ENCODE measurements around the gene TEKTIP1. TPM values are rescaled to one million over a fixed set of nuclear protein-coding genes. Genes with fewer than 3 reads are reported as not detected.
A peak's percentile ranks its signal among the peaks of the same experiment; 100 is the strongest.

The TEKTIP1 gene
- total and polyA plus RNA-seq, 9 of the 15 experiments (the other 6 are each of a cell fraction or from before 2014, with no cell fraction given), result 0.66 TPM; not detected in 8

GRCh38 chr19:3505598-3506383, 33.2 kb upstream of the TEKTIP1 start, which contains the start of gene FZR1 (continued):
- peak; percentile 65 for TF ChIP-seq HCFC1 (IDR thresholded peaks at IDR 0.05; ENCODE audit: low read depth, low read length)
- TF ChIP-seq ZNF354B (CRISPR knock-in tag; IDR thresholded peaks at IDR 0.05), result no peak
- TF ChIP-seq PRMT5 (CRISPR knock-in tag; IDR thresholded peaks at IDR 0.05), result no peak
- no peak for TF ChIP-seq MCM5 (IDR thresholded peaks at IDR 0.05; ENCODE audit: low read depth)
- TF ChIP-seq PCBP2 (IDR thresholded peaks at IDR 0.05; ENCODE audit: low read depth, low read length, poor library complexity, severe bottlenecking), result no peak
- no peak for TF ChIP-seq YBX1 (IDR thresholded peaks at IDR 0.05)
- peak; percentile 80 for TF ChIP-seq POLR2A (conservative IDR thresholded peaks at IDR 0.05)
- no peak; the same call in 1 of the 2 replicates for TF ChIP-seq TARDBP (IDR thresholded peaks at IDR 0.05)
- TF ChIP-seq ZC3H11A (IDR thresholded peaks at IDR 0.05; ENCODE audit: low read depth, low read length), result no peak
- no peak for TF ChIP-seq ZNF23 (CRISPR knock-in tag; IDR thresholded peaks at IDR 0.05)
- no peak for TF ChIP-seq ZNF551 (CRISPR knock-in tag; IDR thresholded peaks at IDR 0.05)
- TF ChIP-seq CHD1 (IDR thresholded peaks at IDR 0.05; ENCODE audit: low read length), result no peak
- no peak for TF ChIP-seq NCOR1 (IDR thresholded peaks at IDR 0.05)
- no peak for TF ChIP-seq NR4A1 (CRISPR knock-in tag; IDR thresholded peaks at IDR 0.05)
- TF ChIP-seq NR4A1 (tag; IDR thresholded peaks at IDR 0.05), result no peak
- TF ChIP-seq PRPF4 (IDR thresholded peaks at IDR 0.05; ENCODE audit: insufficient read depth, low read depth, low read length, poor library complexity, severe bottlenecking), result no peak
- TF ChIP-seq ZNF134 (CRISPR knock-in tag; conservative IDR thresholded peaks at IDR 0.05), result no peak
- TF ChIP-seq EZH2 (IDR thresholded peaks at IDR 0.05; ENCODE audit: borderline replicate concordance, low read depth, low read length), result no peak
- TF ChIP-seq, protein P1, sequence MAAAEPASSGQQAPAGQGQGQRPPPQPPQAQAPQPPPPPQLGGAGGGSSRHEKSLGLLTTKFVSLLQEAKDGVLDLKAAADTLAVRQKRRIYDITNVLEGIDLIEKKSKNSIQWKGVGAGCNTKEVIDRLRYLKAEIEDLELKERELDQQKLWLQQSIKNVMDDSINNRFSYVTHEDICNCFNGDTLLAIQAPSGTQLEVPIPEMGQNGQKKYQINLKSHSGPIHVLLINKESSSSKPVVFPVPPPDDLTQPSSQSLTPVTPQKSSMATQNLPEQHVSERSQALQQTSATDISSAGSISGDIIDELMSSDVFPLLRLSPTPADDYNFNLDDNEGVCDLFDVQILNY (CRISPR knock-in tag; IDR thresholded peaks at IDR 0.05), result no peak
- peak; percentile 41; the same call in 1 of the 2 replicates for TF ChIP-seq SIN3B (IDR thresholded peaks at IDR 0.05; ENCODE audit: low read depth)
- TF ChIP-seq L3MBTL2 (IDR thresholded peaks at IDR 0.05), result peak; percentile 79
- peak; percentile 91 for TF ChIP-seq GATA2 (CRISPR knock-in tag; IDR thresholded peaks at IDR 0.05)
- TF ChIP-seq FOXO4 (CRISPR knock-in tag; IDR thresholded peaks at IDR 0.05), result 0 out of 2 replicates have a peak, but pooled peaks have one; percentile 36
- peak; percentile 65 for TF ChIP-seq HMGN3 (IDR thresholded peaks at IDR 0.05; ENCODE audit: borderline replicate concordance, extremely low read depth, insufficient read length, low read depth, low read length)
- no peak for TF ChIP-seq MEF2A (IDR thresholded peaks at IDR 0.05; ENCODE audit: control insufficient read depth, low read depth, low read length)
- TF ChIP-seq ZBED1 (IDR thresholded peaks at IDR 0.05), result no peak
- peak; percentile 76 to 83 for TF ChIP-seq FOXK2 (conservative IDR thresholded peaks at IDR 0.05 in 1 of 2, IDR thresholded peaks at IDR 0.05 in 1 of 2; ENCODE audit: low read depth in 2 of 2)
- 0 out of 2 replicates have a peak, but pooled peaks have one; percentile 22 for TF ChIP-seq NFATC3 (IDR thresholded peaks at IDR 0.05)
- TF ChIP-seq CCAR2 (IDR thresholded peaks at IDR 0.05; ENCODE audit: low read depth, low read length), result no peak
- no peak for TF ChIP-seq ZBTB8A (IDR thresholded peaks at IDR 0.05; ENCODE audit: partially characterized antibody)
- TF ChIP-seq MAZ (CRISPR knock-in tag; conservative IDR thresholded peaks at IDR 0.05 in 1 of 2, IDR thresholded peaks at IDR 0.05 in 1 of 2), result peak in 1 of 2 experiments; percentile 80; a peak in 1 of 4 replicates

All from K562 (cell line).